GM21528 (cell line): ENCODE measurements around the gene COL18A1.

Experiments
- ATAC-seq: cut with Tn5 transposase; IDR thresholded peaks from one replicate; pipeline ENCODE4 v1.9.1; 2021; ENCODE audit warnings: mild to moderate bottlenecking, moderate library complexity; ENCODE audit not compliant: unreplicated experiment, low FRiP score

COL18A1 gene

DNA sequence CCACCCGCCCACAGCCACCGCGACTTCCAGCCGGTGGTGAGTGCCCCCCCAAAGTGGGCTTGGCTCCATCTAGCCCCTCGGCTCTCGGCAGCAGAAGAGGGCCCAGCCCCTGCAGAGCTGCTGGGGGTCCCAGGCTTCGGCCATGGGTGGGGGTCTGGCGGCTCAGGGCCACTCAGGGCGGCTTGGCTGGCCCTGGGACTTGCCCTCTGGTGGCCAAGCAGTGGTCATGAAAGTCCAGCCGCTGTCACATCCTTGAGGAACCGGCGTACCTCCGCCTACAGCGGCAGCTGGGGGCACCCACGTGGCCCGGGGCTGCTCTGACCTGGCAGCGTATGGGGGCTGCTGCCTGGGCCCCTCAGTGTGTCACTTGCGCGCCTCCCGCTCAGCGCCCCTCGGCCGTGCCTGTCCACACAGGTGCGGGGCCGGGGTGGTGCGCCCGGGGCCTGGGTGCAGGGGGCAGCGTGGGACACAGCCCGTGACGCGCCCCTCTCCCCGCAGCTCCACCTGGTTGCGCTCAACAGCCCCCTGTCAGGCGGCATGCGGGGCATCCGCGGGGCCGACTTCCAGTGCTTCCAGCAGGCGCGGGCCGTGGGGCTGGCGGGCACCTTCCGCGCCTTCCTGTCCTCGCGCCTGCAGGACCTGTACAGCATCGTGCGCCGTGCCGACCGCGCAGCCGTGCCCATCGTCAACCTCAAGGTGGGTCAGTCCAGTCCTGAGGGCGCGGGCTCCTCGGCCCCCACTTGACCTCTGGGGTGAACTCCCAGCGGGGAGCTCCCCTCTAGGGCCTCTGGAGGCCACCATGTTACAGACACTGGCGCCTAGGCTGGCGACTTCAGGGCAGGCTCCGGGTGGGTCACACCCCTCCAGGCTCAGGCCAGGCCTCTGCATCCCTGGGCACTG is 104.9 kb downstream of the COL18A1 start:
- no peak for ATAC-seq

DNA sequence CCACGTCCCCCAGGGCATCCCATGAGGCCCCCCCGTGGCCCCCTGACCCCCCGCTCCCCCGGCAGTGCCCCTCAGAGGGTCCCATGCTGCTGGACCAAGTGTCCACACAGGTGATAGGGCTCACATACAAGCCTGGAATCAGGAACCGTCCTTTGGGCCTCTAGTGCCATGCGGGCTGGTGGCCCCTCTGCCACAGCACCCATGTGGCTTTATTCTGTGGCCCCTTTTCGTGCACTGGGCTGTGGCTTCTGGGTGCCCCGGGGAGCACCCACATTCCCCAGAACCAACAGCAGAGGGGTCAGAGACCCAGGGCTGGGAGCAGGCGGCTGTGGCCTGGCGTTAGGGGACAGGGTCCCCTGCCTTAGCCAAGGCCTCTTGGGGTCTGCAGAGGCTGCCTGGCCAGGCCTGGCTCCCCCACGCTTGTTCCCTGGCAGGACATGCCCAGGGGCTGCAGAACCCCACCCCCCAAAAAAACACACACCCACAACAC is 105.5 kb downstream of the COL18A1 start:
- ATAC-seq, result no peak

DNA sequence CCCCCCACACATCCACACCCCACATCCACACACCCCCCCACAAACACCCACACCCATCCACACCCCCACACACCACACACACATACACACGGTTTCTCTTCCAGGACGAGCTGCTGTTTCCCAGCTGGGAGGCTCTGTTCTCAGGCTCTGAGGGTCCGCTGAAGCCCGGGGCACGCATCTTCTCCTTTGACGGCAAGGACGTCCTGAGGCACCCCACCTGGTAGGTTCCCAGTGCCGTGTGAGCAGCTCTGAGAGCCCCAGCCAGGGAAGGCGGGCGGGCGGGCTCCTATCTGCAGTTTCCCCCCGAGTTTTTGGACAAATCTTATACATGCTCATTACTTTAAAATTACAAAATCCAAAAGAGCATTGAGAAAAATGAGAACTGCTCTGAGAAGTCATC is 106.0 kb downstream of the COL18A1 start:
- no peak for ATAC-seq

DNA sequence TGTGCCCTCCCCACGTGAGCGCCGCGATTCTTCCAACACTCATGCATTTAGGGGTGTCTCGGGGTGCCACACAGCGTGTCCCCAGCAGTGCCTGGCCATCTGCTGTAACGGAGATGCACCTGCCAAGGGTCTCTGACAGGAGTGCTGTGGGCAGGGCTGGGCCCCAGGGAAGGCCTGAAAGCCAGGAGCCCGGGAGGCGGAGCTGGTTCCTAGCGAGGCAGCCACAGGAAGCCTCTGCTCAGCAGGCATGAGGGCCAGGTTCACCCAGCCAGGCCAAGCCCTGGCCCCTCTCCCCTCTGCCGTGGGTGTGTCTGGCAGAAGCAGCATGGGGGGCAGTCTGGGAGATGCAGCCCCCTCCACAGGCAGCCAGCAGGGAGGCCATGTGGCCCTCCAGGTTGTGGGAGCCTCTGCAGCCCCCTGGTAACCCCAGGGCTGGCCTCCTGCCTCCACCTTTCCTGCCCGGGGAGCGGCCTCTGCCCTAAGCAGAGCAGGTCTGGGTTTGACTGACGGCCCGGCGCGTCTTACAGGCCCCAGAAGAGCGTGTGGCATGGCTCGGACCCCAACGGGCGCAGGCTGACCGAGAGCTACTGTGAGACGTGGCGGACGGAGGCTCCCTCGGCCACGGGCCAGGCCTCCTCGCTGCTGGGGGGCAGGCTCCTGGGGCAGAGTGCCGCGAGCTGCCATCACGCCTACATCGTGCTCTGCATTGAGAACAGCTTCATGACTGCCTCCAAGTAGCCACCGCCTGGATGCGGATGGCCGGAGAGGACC is 106.9 kb downstream of the COL18A1 start:
- ATAC-seq, result no peak

DNA sequence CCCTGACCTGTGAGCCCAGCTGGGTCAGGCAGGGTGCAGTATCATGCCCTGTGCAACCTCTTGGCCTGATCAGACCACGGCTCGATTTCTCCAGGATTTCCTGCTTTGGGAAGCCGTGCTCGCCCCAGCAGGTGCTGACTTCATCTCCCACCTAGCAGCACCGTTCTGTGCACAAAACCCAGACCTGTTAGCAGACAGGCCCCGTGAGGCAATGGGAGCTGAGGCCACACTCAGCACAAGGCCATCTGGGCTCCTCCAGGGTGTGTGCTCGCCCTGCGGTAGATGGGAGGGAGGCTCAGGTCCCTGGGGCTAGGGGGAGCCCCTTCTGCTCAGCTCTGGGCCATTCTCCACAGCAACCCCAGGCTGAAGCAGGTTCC is 107.6 kb downstream of the COL18A1 start:
- ATAC-seq, result no peak

DNA sequence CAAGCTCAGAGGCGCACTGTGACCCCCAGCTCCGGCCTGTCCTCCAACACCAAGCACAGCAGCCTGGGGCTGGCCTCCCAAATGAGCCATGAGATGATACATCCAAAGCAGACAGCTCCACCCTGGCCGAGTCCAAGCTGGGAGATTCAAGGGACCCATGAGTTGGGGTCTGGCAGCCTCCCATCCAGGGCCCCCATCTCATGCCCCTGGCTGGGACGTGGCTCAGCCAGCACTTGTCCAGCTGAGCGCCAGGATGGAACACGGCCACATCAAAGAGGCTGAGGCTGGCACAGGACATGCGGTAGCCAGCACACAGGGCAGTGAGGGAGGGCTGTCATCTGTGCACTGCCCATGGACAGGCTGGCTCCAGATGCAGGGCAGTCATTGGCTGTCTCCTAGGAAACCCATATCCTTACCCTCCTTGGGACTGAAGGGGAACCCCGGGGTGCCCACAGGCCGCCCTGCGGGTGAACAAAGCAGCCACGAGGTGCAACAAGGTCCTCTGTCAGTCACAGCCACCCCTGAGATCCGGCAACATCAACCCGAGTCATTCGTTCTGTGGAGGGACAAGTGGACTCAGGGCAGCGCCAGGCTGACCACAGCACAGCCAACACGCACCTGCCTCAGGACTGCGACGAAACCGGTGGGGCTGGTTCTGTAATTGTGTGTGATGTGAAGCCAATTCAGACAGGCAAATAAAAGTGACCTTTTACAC is 108.2 kb downstream of the COL18A1 start:
- ATAC-seq, result no peak

DNA sequence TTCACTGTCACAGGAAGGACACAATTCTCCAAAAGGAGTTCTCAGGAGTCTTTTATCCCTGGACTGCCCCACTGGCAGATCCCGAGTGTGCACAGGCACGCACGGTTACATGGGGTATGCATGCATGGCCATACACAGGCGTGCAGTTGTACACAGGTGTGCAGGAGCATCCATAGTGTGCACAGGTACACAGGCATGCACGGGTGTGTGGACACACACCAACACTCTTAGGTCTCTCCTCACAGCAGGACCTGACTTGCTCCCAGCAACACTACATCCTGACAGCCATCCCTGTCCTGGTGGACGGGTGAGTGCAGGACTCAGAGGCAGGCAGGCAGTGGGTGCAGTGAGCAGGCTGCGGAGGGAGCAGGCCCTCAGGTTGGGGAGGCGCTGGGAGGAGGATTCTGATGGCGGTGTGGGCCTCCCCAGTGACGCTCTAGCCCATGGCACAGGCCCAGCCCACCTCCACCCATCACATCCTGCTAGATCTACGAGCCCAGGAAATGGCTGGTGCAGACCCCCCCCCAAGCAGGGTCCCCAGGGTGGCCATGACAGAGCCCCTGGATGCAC is 108.9 kb downstream of the COL18A1 start:
- ATAC-seq, result no peak

DNA sequence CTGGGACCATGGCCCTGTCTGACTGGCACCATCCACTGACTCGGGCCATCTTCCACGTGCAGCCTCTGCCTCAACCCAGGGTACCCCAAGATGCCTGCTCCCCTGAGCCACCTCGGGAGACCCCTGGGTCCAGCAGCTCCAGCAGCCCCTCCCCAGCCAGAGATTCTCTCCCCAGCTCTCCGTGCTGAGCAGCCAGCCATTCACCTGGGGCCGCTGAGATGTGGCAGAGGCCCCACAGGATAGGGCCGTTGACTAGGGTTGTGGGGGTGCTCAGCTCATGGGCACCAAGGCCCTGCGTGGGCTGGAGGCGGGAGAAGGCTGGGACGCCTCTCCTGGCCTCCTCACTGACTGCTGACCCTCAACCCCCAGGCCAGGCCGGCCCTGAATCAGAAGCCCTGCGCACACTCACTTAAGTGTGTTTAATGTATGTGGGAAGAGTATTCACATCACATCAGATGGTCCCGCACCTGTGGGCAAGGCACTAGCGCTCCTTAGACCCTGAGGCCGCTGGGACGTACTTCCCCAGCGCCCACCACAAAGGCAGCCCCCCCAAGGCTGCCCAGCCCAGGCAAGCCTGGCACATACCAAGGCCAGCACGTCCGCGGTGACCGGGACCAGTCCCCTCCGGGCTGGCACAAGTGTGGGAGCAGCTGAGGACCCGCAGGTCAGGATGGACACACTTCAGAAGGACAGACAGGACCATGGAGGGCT is 109.5 kb downstream of the COL18A1 start:
- ATAC-seq, result no peak

DNA sequence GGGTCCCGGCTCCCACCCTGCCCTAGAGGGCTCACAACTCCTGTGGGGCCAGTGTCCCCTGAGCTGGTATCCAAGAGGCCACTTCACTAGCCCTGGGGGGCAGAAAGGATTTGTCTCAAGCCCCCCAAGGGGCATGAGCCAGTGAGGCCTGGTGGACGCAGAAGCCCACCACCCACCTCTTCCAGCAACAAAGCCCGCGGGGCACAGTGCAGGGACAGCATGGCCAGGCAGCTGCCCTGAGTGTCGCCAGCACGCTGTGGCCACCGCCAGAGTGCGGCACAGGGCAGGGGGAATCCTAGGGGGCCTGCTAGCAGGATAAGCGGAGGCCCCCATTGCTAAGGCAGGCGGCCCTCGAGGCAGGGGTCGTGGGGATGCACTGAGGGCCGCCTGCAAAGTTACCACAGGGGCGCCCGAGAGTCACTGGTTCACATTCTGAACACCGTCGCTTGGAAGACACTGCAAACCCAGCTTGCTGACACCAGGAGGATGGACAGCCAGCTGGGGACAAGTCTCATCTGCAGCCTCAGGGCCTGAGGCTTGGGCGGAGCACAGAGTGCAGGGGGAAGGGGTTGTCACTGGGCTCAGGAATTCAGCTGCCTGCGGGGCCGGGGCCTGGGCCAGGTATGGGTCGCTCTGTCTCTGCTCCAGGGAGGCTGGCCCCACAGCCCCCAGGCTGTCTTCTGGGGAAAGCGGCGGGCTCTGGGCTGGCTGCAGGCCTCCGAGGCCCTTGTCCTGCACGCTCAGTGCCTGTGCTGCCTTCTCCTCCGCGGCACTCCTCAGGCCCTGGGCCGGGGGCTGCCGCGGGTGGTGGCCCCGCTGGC is 110.5 kb downstream of the COL18A1 start:
- ATAC-seq, result no peak

DNA sequence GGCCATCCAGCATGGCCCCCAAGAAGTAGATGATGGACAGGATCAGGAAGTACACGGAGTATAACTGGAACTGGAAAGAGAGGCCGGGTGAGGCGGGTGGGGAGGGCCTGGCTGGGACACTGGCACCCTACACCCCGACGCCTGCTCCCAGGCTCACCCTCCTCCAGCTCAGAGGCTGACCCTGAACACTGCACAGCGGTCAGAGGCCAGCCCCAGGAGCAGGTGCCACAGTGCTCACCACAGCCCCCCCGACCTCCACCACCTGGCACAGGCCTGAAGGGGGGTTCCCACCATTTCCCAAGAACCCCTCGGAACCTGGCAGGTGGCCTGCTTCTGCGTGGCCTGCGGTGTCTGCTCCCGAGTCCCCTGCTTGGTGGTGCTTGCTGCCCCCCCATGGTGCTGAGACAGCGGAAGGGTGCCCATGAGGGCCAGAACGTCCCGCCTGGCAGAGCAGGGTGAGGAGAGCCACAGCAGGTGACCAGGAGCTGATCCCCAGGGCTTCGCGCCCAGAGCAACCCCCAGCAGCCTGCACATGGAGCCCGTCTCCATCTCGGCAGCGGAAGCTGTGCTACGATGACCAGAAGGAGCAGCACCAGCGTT is 111.2 kb downstream of the COL18A1 start:
- no peak for ATAC-seq

DNA sequence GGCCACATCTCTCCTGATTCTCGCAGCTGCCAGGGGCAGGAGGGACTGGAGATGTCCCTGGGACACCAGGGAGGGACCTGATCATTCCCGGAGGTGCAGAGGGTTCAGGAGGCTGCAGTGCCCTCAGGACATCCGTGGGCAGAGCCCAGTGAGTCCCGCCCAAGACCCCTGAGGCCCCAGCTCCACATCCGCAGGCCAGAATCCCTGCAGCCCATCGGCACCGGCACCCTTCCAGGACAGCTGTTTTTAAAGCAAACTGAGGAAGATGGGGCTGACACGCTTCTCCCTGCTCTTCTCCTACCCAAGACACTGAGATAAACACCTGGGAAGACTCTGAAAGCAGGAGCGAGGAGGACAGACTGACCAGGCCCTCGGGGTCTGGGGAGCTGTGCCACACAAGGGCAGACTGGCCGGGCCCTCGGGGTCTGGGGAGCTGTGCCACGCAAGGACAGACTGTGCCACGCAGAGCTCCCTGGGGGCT is 111.7 kb downstream of the COL18A1 start:
- no peak for ATAC-seq

DNA sequence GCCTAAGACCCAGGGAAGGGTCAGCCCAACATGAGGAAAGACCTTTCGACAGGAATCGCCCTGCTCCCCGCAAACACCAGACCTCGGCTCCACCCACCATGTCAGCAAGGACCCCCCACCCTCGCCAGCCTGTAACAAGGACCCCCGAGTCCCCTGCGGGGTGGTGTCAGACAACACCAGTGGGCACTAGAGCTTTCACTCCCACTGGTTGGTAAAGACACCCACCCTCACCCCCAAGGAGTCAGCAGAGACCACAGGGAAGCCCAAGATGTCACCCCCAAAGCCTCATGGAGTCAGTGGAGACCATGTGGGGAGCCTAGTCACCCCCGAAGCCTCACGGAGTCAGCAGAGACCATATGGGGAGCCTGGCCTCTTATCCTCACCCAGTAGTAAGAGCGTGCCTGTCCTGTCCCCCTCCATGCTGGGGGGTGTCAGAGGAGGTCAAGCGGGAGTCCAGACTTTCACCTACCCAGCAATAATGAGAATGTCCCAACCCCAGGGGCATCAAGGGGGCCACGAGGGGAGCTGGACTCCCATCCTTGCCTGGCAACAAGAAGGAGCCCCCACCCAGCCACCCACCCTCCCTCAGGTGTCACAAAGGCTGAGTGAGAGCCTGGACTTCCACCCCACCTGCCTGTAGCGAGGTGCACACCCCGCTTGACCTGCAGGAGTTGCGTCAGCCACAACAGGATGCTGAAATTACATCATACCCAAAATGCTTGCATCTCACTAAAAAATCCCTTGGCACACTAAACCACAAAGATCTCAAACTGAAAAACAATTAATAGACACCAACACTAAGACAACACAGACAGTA is 112.5 kb downstream of the COL18A1 start:
- ATAC-seq, result no peak

DNA sequence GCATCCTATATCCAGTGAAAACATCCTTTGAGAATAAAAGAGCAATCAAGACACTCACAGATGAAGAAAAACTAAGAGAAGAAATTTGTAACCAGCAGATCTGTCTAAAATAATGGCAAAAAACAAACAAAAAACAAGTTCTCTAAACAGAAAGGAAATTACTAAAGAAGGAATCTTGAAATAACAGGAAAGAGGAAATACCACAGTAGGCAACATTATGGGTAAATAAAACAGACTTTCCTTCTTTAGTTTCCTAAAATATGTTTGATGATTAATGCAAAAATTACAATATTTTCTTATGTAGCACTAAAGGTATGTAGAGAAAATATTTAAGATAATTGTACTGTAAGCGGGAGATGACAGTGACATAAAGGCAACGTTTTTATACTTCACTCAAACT is 113.8 kb downstream of the COL18A1 start:
- no peak for ATAC-seq

DNA sequence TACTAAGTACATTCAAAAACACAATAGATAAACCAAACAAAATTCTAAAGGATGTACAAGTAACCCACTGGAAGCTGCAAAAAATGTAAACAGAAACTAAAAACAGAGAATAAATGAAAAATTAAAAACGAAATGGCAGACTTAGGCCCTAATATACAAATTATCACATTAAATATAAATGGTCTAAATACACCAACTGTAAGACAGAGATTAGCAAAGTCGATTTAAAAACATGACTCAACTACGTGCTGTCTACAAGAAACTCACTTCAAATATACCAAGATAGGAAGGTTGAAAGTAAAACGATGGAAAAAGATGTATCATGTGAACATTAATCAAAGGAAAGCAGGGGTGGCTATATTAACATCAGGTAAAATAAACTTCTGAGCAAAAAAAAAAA is 114.2 kb downstream of the COL18A1 start:
- no peak for ATAC-seq

DNA sequence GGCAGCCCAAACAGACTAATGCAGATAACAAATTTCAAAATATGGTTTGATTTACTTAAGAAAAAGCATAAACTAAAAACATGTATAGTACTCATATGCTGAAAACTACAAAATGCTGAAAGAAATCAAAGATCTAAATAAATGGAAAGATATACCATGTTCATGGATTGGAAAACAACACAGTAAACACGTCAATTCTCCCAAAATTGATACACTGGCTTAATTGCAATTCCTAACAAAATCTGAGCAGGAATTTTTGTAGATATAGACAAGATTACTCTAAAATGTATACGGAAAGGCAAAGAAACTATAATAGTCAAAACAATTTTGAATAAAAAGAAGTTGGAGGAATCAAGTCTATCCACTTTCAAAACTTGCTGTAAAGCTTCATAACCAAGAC is 116.3 kb downstream of the COL18A1 start:
- ATAC-seq, result no peak

DNA sequence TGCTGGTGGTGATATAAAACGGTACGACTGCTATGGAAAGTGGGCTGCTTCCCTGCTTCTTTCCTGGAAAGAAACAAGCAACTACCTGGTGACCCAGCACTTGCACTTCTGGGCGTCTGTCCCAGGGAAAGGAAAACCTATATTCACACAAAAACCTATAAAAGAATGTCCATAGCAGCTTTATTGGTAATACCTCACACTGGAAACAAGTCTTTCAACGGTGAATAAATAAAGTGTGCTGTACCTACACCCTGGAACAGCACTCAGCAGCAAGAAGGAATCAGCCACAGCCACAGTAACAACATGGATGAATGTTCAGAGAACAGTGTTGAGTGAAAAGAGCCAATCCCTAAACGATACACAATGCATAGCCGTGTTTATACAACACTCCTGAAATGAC is 117.4 kb downstream of the COL18A1 start:
- ATAC-seq, result no peak

DNA sequence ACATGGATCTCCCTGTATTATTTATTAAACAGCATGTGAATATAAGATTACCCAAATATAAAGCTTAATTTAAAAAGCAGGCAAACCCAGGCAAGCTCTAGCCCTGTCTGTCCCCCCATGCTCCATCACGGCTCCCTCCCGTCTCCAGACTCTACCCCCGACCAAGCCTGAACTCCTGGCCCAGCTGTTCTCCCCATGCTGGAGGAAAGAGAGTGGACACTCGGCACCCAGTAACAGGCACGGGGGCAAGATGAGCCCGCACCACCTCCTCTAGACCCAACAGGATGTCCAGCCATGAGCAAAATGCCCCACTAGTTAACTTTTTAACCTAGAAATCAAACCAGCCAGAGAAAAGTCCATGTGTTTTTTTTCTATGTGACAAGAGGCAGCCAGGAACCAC is 118.0 kb downstream of the COL18A1 start:
- no peak for ATAC-seq
